Natural killer cell (primary cell): ENCODE results near the gene VPS4B. TPM values are rescaled to one million over a fixed set of nuclear protein-coding genes. Genes with fewer than 3 reads are reported as not detected.

Experiments used
- ATAC-seq, 3 donors: fragments of 150-1000 bp in 2 of 3; fragments of 200-7000 bp in 1 of 3; cut with Tn5 transposase; 1 replicate in 1 of 3; 2 replicates in 2 of 3; pipeline ENCODE4 v1.10.0; 2021; ENCODE audit warnings: mild to moderate bottlenecking in 2 of 3, moderate library complexity in 2 of 3
- DNase-seq, 2 donors: peaks; one replicate each; pipeline versions ENCODE4 v3.0.0 to v3.0.0-alpha.2; 2013 to 2021; ENCODE audit warnings: mixed read lengths in 1 of 2
- H3K27ac ChIP-seq: one replicate; pipeline ENCODE4 v1.5.1; 2013; ENCODE audit warnings: mild to moderate bottlenecking, low read length
- H3K27me3 ChIP-seq: one replicate; pipeline ENCODE4 v1.6.1; 2013; ENCODE audit warnings: low read length; ENCODE audit not compliant: control insufficient read depth, insufficient read depth
- H3K36me3 ChIP-seq: one replicate; pipeline ENCODE4 v1.6.1; 2013; ENCODE audit warnings: low read length; ENCODE audit not compliant: control insufficient read depth, insufficient read depth
- H3K4me1 ChIP-seq: one replicate; pipeline ENCODE4 v1.6.1; 2013; ENCODE audit warnings: low read length; ENCODE audit not compliant: control insufficient read depth, insufficient read depth
- H3K4me3 ChIP-seq: one replicate; pipeline ENCODE4 v1.5.1; 2013; ENCODE audit warnings: low read length
- H3K9me3 ChIP-seq: one replicate; pipeline ENCODE4 v1.6.1; 2013; ENCODE audit warnings: low read length; ENCODE audit not compliant: control insufficient read depth, insufficient read depth
- H3K27ac Mint-ChIP-seq, 2 donors: one replicate each; pipeline ENCODE4 v1.8.0; 2022; ENCODE audit warnings: mild to moderate bottlenecking in 2 of 2, mixed read lengths in 2 of 2, moderate library complexity in 1 of 2
- H3K27me3 Mint-ChIP-seq, 2 donors: one replicate each; pipeline ENCODE4 v1.8.0; 2022; ENCODE audit warnings: low read depth in 2 of 2, mixed read lengths in 2 of 2
- H3K36me3 Mint-ChIP-seq: one replicate; pipeline ENCODE4 v1.8.0; 2022; ENCODE audit warnings: mixed read lengths
- H3K4me1 Mint-ChIP-seq, 2 donors: one replicate each; pipeline ENCODE4 v1.8.0; 2022; ENCODE audit warnings: mixed read lengths in 2 of 2
- H3K4me3 Mint-ChIP-seq: one replicate; pipeline ENCODE4 v1.8.0; 2022; ENCODE audit warnings: mild to moderate bottlenecking, moderate library complexity, mixed read lengths
- H3K9me3 Mint-ChIP-seq, 2 donors: one replicate each; pipeline ENCODE4 v1.8.0; 2022; ENCODE audit warnings: mixed read lengths in 2 of 2
- WGBS: methylation state at CpG from one replicate; pipeline ENCODE4 v1.1.7; 2013; ENCODE audit warnings: missing lambda C conversion rate; ENCODE audit not compliant: insufficient coverage; 5-methylcytosine and 5-hydroxymethylcytosine counted together
- intact Hi-C: fragments of 100-400 bp; cut with micrococcal nuclease; formaldehyde crosslinking; loops from one replicate; pipeline ENCODE4 v1.14.2; 2022
- total RNA-seq, 4 donors: library from RNA; stranded (reverse); fragments of 120-200 nt in 1 of 4; gene quantifications; one replicate each; pipeline versions ENCODE4 v1.2.3 to v1.2.4, GENCODE V29; 2013 to 2022
- TF ChIP-seq, protein P1 (sequence below): fragments of 200-600 bp; IDR thresholded peaks from one replicate; pipeline ENCODE4 v1.8.0; 2022; ENCODE audit warnings: antibody characterized with exemption

VPS4B gene
- total RNA-seq, 3 donors from 2014 or later (not counting 1 experiment from before 2014, with no cell fraction given), result 101 to 128 (median 107) TPM

DNA sequence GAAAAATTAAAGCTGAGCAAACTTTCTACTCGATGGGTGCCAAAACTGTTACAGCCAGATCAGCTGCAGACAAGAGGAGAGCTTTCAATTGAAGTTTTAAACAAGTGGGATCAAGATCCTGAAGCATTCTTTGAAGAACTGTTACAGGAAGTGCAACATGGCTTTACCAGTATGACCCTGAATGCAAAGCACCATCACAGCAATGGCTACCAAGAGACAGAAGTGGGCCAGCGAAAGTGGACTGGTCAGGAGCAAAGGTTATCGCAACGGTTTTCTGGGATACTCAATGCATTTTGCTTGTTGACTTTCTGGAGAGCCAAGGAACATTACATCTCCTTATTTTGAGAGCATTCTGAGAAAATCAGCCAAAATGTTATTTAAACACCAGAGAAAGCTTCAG lies 45.4 kb upstream of the VPS4B start:
- Mint-ChIP-seq H3K9me3 (no peaks in the 10 kb centered on the region), H3K4me1 (no peaks in the 10 kb centered on the region), H3K36me3 (no peaks in the 10 kb centered on the region), H3K4me3 (no peak overlapping the region), H3K27ac (no peak overlapping the region), H3K27me3 (peaks cover 6 to 9% of the 10 kb centered on the region in 2 donors)
- ATAC-seq, result no peak
- Histone ChIP-seq H3K9me3 (no peaks in the 10 kb centered on the region), H3K27me3 (peaks cover 2% of the 10 kb centered on the region), H3K4me1 (no peaks in the 10 kb centered on the region), H3K4me3 (no peak overlapping the region), H3K36me3 (no peaks in the 10 kb centered on the region), H3K27ac (no peak overlapping the region)
- intact Hi-C loops, result no loop called here
- DNase-seq, result no peak
- TF ChIP-seq, protein P1, sequence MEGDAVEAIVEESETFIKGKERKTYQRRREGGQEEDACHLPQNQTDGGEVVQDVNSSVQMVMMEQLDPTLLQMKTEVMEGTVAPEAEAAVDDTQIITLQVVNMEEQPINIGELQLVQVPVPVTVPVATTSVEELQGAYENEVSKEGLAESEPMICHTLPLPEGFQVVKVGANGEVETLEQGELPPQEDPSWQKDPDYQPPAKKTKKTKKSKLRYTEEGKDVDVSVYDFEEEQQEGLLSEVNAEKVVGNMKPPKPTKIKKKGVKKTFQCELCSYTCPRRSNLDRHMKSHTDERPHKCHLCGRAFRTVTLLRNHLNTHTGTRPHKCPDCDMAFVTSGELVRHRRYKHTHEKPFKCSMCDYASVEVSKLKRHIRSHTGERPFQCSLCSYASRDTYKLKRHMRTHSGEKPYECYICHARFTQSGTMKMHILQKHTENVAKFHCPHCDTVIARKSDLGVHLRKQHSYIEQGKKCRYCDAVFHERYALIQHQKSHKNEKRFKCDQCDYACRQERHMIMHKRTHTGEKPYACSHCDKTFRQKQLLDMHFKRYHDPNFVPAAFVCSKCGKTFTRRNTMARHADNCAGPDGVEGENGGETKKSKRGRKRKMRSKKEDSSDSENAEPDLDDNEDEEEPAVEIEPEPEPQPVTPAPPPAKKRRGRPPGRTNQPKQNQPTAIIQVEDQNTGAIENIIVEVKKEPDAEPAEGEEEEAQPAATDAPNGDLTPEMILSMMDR, result no peak
- 87% methylated on average over 4 of the region's 4 CpGs for WGBS

DNA sequence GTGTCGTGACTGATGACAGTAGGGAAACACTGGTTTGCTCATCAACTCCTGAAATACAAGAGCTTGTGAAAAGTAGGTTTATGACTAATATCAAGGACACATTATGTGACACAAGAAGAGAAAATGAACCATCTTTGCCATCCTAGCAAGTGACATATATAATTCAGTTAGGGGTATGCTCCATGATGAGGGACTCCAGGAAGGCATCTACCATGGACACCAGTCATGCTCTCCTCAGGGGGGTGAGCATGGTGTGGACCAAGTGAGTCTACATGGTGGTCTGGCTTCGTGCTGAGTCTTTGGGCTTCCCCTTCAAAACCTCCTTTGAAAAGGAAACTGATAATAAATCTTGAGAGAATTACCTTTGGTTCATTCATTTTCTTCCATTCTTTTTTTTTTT lies 42.8 kb upstream of the VPS4B start:
- Mint-ChIP-seq H3K36me3 (no peaks in the 10 kb centered on the region), H3K4me1 (no peaks in the 10 kb centered on the region), H3K9me3 (no peaks in the 10 kb centered on the region), H3K27me3 (peaks cover 10 to 17% of the 10 kb centered on the region in 2 donors), H3K27ac (no peak overlapping the region), H3K4me3 (no peak overlapping the region)
- no peak for DNase-seq
- Histone ChIP-seq H3K27me3 (peaks cover 2% of the 10 kb centered on the region), H3K4me3 (no peak overlapping the region), H3K27ac (no peak overlapping the region), H3K36me3 (no peaks in the 10 kb centered on the region), H3K9me3 (no peaks in the 10 kb centered on the region), H3K4me1 (no peaks in the 10 kb centered on the region)
- TF ChIP-seq, protein P1, result no peak
- intact Hi-C loops, result no loop called here
- no peak for ATAC-seq
- 57% methylated on average over 1 of the region's 2 CpGs for WGBS

DNA sequence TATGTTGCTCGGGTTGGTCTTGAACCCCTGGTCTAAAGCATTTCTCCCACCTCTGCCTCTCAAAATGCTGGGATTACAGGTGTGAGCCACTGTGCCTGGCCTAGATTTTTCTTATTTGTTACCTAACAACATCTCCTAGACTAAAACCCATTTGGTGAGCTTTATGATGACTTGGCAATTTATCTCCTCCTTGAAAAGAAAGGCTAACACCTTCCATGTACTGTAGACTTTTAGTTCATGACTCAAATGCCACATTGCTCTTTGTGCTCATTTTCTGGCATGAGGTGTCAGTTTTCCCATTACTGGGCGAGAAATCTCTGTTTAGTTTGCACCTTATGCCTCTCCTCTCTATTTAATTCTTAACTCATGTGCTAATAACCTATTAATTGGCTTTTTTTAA lies 42.2 kb upstream of the VPS4B start:
- no peak for ATAC-seq
- intact Hi-C loops, result no loop called here
- no peak for DNase-seq
- Mint-ChIP-seq H3K27me3 (peaks cover 10 to 17% of the 10 kb centered on the region in 2 donors), H3K4me1 (no peaks in the 10 kb centered on the region), H3K4me3 (no peak overlapping the region), H3K9me3 (no peaks in the 10 kb centered on the region), H3K27ac (no peak overlapping the region), H3K36me3 (no peaks in the 10 kb centered on the region)
- no peak overlapping the region for H3K27ac ChIP-seq
- no peaks in the 10 kb centered on the region for H3K4me1 ChIP-seq
- H3K4me3 ChIP-seq, result no peak overlapping the region
- 64% methylated on average over 2 of the region's 2 CpGs for WGBS
- H3K27me3 ChIP-seq, result peaks cover 2% of the 10 kb centered on the region
- TF ChIP-seq, protein P1, result no peak
- H3K36me3 ChIP-seq, result no peaks in the 10 kb centered on the region
- H3K9me3 ChIP-seq, result no peaks in the 10 kb centered on the region

DNA sequence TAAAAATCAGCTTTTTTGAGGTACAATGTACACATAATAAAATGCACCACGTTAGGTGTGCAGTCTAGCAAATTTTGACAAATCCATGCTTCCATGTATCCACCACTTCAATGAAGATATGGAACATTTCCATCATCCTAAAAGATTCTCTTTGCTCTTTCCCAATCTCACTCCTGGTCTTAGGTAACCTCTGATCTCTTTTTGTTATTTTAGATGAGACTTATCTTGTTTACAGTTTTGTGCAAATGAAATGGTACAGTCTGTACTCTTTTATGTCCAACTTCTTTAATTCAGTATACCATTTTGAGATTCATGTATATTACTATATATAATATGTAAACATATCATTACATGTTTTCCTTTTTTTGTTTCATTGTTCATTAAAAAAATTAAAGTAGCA lies 38.1 kb upstream of the VPS4B start:
- Mint-ChIP-seq H3K4me1 (no peaks in the 10 kb centered on the region), H3K9me3 (no peaks in the 10 kb centered on the region), H3K4me3 (no peak overlapping the region), H3K27me3 (peaks cover 10 to 17% of the 10 kb centered on the region in 2 donors), H3K36me3 (no peaks in the 10 kb centered on the region), H3K27ac (no peak overlapping the region)
- ATAC-seq, result no peak
- Histone ChIP-seq H3K9me3 (no peaks in the 10 kb centered on the region), H3K27me3 (peaks cover 2% of the 10 kb centered on the region), H3K4me3 (no peak overlapping the region), H3K4me1 (no peaks in the 10 kb centered on the region), H3K27ac (no peak overlapping the region), H3K36me3 (no peaks in the 10 kb centered on the region)
- WGBS, result 70% methylated on average over 1 of the region's 1 CpG
- no peak for DNase-seq
- TF ChIP-seq, protein P1, result no peak
- intact Hi-C loops, result no loop called here
